Activated CD4-positive, alpha-beta T cell treated with anti-CD3 and anti-CD28 coated beads, Interleukin-2, amount 10 ng/mL, durations not matched to agents 7 days and 5 days (primary cell): Measurements from ENCODE around the gene PCMT1. TPM values are rescaled to one million over a fixed set of nuclear protein-coding genes. Genes with fewer than 3 reads are reported as not detected.
A peak's percentile ranks its signal among the peaks of the same experiment; 100 is the strongest.
"Not testable (repeated sequence)": the region's sequence is repeated elsewhere in the genome, so short reads cannot be mapped to it uniquely, and the experiment has no call there.

Experiments
- CTCF ChIA-PET: fragments of 350-600 bp; sonication (Branson Sonifier 250); formaldehyde crosslinking; loops from one replicate; lab custom pipeline; 2021; ENCODE audit warnings: antibody characterized with exemption; lab: Charles Lee
- POLR2A ChIA-PET: fragments of 350-600 bp; sonication (Branson Sonifier 250); formaldehyde crosslinking; loops from one replicate; lab custom pipeline; 2021; ENCODE audit warnings: antibody characterized with exemption; lab: Charles Lee
- DNase-seq: peaks from one replicate; pipeline ENCODE4 v3.0.0-alpha.2; 2020
- H3K27ac Mint-ChIP-seq: one replicate; pipeline ENCODE4 v1.8.0; 2021; ENCODE audit warnings: mild to moderate bottlenecking, moderate library complexity, mixed read lengths
- H3K27me3 Mint-ChIP-seq: one replicate; pipeline ENCODE4 v1.8.0; 2021; ENCODE audit warnings: mixed read lengths
- H3K36me3 Mint-ChIP-seq: one replicate; pipeline ENCODE4 v1.8.0; 2021; ENCODE audit warnings: low read depth, mixed read lengths
- H3K4me1 Mint-ChIP-seq: one replicate; pipeline ENCODE4 v1.8.0; 2021; ENCODE audit warnings: mixed read lengths
- H3K4me3 Mint-ChIP-seq: one replicate; pipeline ENCODE4 v1.8.0; 2021; ENCODE audit warnings: mild to moderate bottlenecking, moderate library complexity, mixed read lengths
- H3K9me3 Mint-ChIP-seq: one replicate; pipeline ENCODE4 v1.8.0; 2021; ENCODE audit warnings: mixed read lengths
- total RNA-seq, 2 experiments: library from RNA; stranded (reverse); gene quantifications; one replicate each; pipeline ENCODE4 v1.2.3, GENCODE V29; 2021

The PCMT1 gene
- total RNA-seq, 2 experiments from 2014 or later: 86.2 to 93.9 TPM

DNA sequence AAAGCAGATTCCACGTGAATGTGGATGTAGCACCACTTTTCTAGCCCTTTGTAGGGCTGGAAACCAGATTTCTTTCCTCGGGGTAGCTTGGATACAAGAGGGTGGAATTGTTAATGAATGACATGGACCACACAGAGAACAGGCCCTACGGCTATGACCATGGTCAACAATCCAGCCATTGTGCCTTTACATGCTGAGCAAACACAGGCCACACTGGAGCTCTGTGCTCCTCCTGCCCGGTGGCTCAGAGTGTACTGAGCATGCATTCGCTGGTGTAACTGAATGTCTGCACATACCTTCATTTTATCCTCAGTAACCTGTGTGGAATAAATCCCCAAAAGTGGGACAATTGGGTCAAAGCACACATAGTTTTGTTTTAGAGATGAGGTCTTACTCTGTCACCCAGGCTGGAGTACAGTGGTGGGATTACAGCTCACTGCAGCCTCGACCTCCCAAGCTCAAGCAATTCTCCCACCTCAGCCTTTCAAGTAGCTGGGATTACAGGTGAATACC, 81.8 kb downstream of the PCMT1 start:
- H3K9me3 Mint-ChIP-seq: no peaks in the 10 kb centered on the region
- POLR2A ChIA-PET: no interaction called here

DNA sequence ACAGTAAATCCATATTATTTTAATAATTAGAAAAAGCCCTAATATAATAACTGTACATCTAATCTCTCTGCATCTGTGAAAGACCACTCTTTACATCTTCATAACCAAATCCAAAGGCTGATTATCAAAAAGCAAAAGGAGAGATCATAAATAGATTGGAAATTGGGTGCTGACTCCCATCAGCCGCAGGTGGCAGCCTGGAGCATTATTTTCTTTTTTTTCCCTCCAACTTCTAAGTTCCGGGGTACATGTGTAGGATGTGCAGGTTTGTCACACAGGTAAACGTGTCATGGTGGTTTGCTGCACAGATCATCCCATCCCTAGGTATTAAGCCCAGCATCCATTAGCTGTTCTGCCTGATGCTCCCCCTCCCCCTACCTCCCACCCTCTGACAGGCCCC, 84.1 kb downstream of the PCMT1 start:
- Mint-ChIP-seq H3K27me3 (no peaks in the 10 kb centered on the region), H3K27ac (no peak overlapping the region), H3K9me3 (no peaks in the 10 kb centered on the region), H3K4me3 (no peak overlapping the region), H3K4me1 (peaks cover 2% of the 10 kb centered on the region), H3K36me3 (no peaks in the 10 kb centered on the region)
- ChIA-PET POLR2A (no interaction called here), CTCF (interaction anchor here (0.8 kb wide), 2 partner anchors 12 to 32 kb away, joined by 3 read pairs; no protein-coding TSS in a partner anchor)
- no peak for DNase-seq

More for the DNA sequence above, 81.8 kb downstream of the PCMT1 start:
- no peaks in the 10 kb centered on the region for H3K27me3 Mint-ChIP-seq
- H3K27ac Mint-ChIP-seq: no peak overlapping the region
- H3K4me1 Mint-ChIP-seq: peaks cover 2% of the 10 kb centered on the region
- no peak for DNase-seq
- no peak overlapping the region for H3K4me3 Mint-ChIP-seq
- no peaks in the 10 kb centered on the region for H3K36me3 Mint-ChIP-seq
- CTCF ChIA-PET: interaction anchor here (1.7 kb wide), 1 partner anchor 8 kb away, joined by 5 read pairs; no protein-coding TSS in a partner anchor

- Mint-ChIP-seq H3K9me3 (no peaks in the 10 kb centered on the region), H3K4me1 (peaks cover 2% of the 10 kb centered on the region), H3K27ac (no peak overlapping the region), H3K36me3 (no peaks in the 10 kb centered on the region), H3K27me3 (no peaks in the 10 kb centered on the region), H3K4me3 (no peak overlapping the region)
- CTCF ChIA-PET: interaction anchor here (0.8 to 1.8 kb wide), 5 partner anchors 14 to 70 kb away, joined by 3 to 4 read pairs (median 3); no protein-coding TSS in a partner anchor
- DNase-seq: peak; percentile 83
- POLR2A ChIA-PET: no interaction called here
Observed at GRCh38 chr6:149834513-149835481, 85.3 kb downstream of the PCMT1 start.

GRCh38 chr6:149840345-149841075, 91.0 kb downstream of the PCMT1 start:
- CTCF ChIA-PET: interaction anchor here (0.6 to 1.3 kb wide), 7 partner anchors 24 to 176 kb away, joined by 3 to 5 read pairs (median 3); partner anchors contain the start of gene LRP11
- POLR2A ChIA-PET: no interaction called here
- Mint-ChIP-seq H3K36me3 (no peaks in the 10 kb centered on the region), H3K4me1 (peaks cover 2% of the 10 kb centered on the region), H3K27me3 (no peaks in the 10 kb centered on the region), H3K4me3 (no peak overlapping the region), H3K9me3 (no peaks in the 10 kb centered on the region), H3K27ac (no peak overlapping the region)
- peak; percentile 60 for DNase-seq

- H3K27ac Mint-ChIP-seq: no peak overlapping the region
- H3K4me3 Mint-ChIP-seq: no peak overlapping the region
- no peaks in the 10 kb centered on the region for H3K9me3 Mint-ChIP-seq
- ChIA-PET POLR2A (no interaction called here), CTCF (interaction anchor here (1.0 kb wide), 1 partner anchor 18 kb away, joined by 3 read pairs; no protein-coding TSS in a partner anchor)
- no peaks in the 10 kb centered on the region for H3K36me3 Mint-ChIP-seq
- DNase-seq: no peak
- H3K27me3 Mint-ChIP-seq: no peaks in the 10 kb centered on the region
- peaks cover 2% of the 10 kb centered on the region for H3K4me1 Mint-ChIP-seq
Observed at GRCh38 chr6:149842331-149842730, 92.8 kb downstream of the PCMT1 start.

GRCh38 chr6:149843051-149843633, 93.6 kb downstream of the PCMT1 start:
- Mint-ChIP-seq H3K4me1 (peaks cover 2% of the 10 kb centered on the region), H3K9me3 (no peaks in the 10 kb centered on the region), H3K27me3 (no peaks in the 10 kb centered on the region), H3K4me3 (no peak overlapping the region), H3K36me3 (no peaks in the 10 kb centered on the region), H3K27ac (no peak overlapping the region)
- ChIA-PET CTCF (interaction anchor here (0.7 to 1.0 kb wide), 2 partner anchors 19 to 211 kb away, joined by 3 read pairs; no protein-coding TSS in a partner anchor), POLR2A (no interaction called here)
- no peak for DNase-seq

- DNase-seq, POLR2A ChIA-PET, H3K36me3 Mint-ChIP-seq, H3K27me3 Mint-ChIP-seq, H3K4me1 Mint-ChIP-seq, H3K27ac Mint-ChIP-seq, H3K4me3 Mint-ChIP-seq, CTCF ChIA-PET, H3K9me3 Mint-ChIP-seq: not testable (repeated sequence)
Observed at GRCh38 chr6:149844036-149844435, 94.5 kb downstream of the PCMT1 start.

DNA sequence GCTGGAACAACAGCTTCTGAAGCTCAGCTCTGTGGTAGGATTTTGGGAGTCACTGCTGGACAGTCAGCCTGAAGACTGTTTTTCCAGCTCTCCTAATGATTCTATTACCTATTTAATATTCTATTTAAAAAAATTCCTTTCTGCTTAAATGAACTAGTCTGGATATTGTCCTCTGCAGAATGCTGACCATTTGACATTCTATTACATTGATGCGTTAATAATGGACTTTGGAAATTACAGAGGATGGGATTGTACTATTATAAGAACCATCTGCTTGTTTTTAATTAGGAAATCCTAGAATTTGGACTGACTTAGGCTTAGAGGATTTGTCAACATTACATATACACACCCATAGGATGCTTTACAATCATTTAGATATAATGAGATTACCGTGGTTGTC, 94.9 kb downstream of the PCMT1 start:
- ChIA-PET CTCF (no interaction called here), POLR2A (no interaction called here)
- Mint-ChIP-seq H3K27ac (no peak overlapping the region), H3K27me3 (peaks cover 2% of the 10 kb centered on the region), H3K4me3 (no peak overlapping the region), H3K9me3 (no peaks in the 10 kb centered on the region), H3K36me3 (no peaks in the 10 kb centered on the region), H3K4me1 (peaks cover 2% of the 10 kb centered on the region)
- DNase-seq: no peak

DNA sequence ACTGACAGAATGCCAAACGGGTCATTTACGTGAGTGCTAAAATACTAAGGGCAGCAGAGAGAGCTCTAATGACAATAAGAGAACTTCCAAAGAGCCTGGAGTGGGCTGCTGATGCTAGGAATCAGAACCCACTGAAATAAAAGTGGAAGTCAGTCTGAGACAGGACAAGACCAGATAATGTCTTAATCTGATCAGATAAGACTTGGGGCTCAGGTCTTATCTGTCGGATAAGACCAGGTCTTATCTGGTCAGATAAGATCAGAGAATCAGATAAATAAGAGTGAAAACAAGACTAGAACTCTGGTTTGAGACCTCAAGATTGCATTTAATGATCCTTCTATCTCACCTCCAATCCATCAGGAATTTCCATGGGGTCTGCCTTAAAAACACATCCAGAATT, 96.0 kb downstream of the PCMT1 start:
- CTCF ChIA-PET: interaction anchor here (0.8 to 1.0 kb wide), 3 partner anchors 16 to 80 kb away, joined by 3 read pairs; no protein-coding TSS in a partner anchor
- Mint-ChIP-seq H3K36me3 (no peaks in the 10 kb centered on the region), H3K27ac (no peak overlapping the region), H3K4me1 (peaks cover 2% of the 10 kb centered on the region), H3K4me3 (no peak overlapping the region), H3K27me3 (peaks cover 6% of the 10 kb centered on the region), H3K9me3 (no peaks in the 10 kb centered on the region)
- DNase-seq: no peak
- POLR2A ChIA-PET: no interaction called here

GRCh38 chr6:149846321-149846720, 96.8 kb downstream of the PCMT1 start:
- H3K36me3 Mint-ChIP-seq: no peaks in the 10 kb centered on the region
- peaks cover 6% of the 10 kb centered on the region for H3K27me3 Mint-ChIP-seq
- ChIA-PET POLR2A (no interaction called here), CTCF (interaction anchor here (1.5 kb wide), 1 partner anchor 17 kb away, joined by 3 read pairs; no protein-coding TSS in a partner anchor)
- H3K4me3 Mint-ChIP-seq: no peak overlapping the region
- no peaks in the 10 kb centered on the region for H3K9me3 Mint-ChIP-seq
- no peak overlapping the region for H3K27ac Mint-ChIP-seq
- no peak for DNase-seq
- peaks cover 7% of the 10 kb centered on the region for H3K4me1 Mint-ChIP-seq

DNA sequence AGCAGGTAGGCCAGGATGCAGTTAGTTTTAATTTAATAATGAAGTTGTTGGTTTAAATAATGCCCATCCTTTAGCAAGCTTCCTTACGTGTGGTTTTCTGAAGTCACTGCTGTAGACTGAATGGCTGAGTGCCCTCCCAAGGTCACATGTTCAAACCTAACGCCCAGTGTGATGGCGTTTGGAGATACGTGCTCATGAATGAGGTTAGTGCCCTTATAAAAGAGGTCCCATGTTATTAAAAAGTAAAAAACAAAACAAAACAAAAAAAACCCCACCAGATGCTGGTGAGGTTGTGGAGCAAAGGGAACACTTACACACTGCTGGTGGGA, 98.4 kb downstream of the PCMT1 start:
- H3K4me3 Mint-ChIP-seq: no peak overlapping the region
- no peak overlapping the region for H3K27ac Mint-ChIP-seq
- H3K27me3 Mint-ChIP-seq: peaks cover 6% of the 10 kb centered on the region
- no peaks in the 10 kb centered on the region for H3K9me3 Mint-ChIP-seq
- peaks cover 22% of the 10 kb centered on the region for H3K4me1 Mint-ChIP-seq
- ChIA-PET POLR2A (no interaction called here), CTCF (interaction anchor here (1.5 kb wide), 1 partner anchor 15 kb away, joined by 3 read pairs; no protein-coding TSS in a partner anchor)
- no peak for DNase-seq
- no peaks in the 10 kb centered on the region for H3K36me3 Mint-ChIP-seq

GRCh38 chr6:149848343-149848742, 98.8 kb downstream of the PCMT1 start:
- POLR2A ChIA-PET, H3K4me3 Mint-ChIP-seq, H3K27me3 Mint-ChIP-seq, H3K36me3 Mint-ChIP-seq, H3K27ac Mint-ChIP-seq, CTCF ChIA-PET, H3K9me3 Mint-ChIP-seq, DNase-seq: not testable (repeated sequence)
- peaks cover 25% of the 10 kb centered on the region for H3K4me1 Mint-ChIP-seq
